ENCODE measurements around the gene ZFYVE19. TPM values are rescaled to one million over a fixed set of nuclear protein-coding genes. Genes with fewer than 3 reads are reported as not detected.

Gene ZFYVE19
- total RNA-seq, 1 experiment from 2014 or later = 19.2 TPM

GRCh38 chr15:40808861-40809450 is 2.1 kb downstream of the ZFYVE19 start:
- Mint-ChIP-seq H3K27ac (ENCODE audit: low read depth, unreplicated experiment) (no peak overlapping the region), H3K9me3 (ENCODE audit: unreplicated experiment) (no peaks in the 10 kb centered on the region), H3K36me3 (ENCODE audit: insufficient read depth, unreplicated experiment) (peaks cover 12% of the 10 kb centered on the region), H3K4me3 (ENCODE audit: unreplicated experiment) (peak overlapping the region; percentile 81), H3K27me3 (ENCODE audit: insufficient read depth, unreplicated experiment) (no peaks in the 10 kb centered on the region), H3K4me1 (ENCODE audit: insufficient read depth, unreplicated experiment) (peaks cover 12% of the 10 kb centered on the region)
- intact Hi-C loops (cut with micrococcal nuclease) = no loop called here
- CTCF ChIA-PET = interaction anchor here (2.1 kb wide), 1 partner anchor 49 kb away, joined by 8 read pairs; no protein-coding TSS in a partner anchor
- BruUV-seq (replicated peaks) = no TSS peak
- no peak for DNase-seq (ENCODE audit: unreplicated experiment)
- POLR2A ChIA-PET = interaction anchor here (2.5 to 3.7 kb wide), 3 partner anchors 26 to 86 kb away, joined by 11 to 47 read pairs (median 17); partner anchors contain the start of genes SPINT1 and VPS18
- TF ChIP-seq, protein P1, sequence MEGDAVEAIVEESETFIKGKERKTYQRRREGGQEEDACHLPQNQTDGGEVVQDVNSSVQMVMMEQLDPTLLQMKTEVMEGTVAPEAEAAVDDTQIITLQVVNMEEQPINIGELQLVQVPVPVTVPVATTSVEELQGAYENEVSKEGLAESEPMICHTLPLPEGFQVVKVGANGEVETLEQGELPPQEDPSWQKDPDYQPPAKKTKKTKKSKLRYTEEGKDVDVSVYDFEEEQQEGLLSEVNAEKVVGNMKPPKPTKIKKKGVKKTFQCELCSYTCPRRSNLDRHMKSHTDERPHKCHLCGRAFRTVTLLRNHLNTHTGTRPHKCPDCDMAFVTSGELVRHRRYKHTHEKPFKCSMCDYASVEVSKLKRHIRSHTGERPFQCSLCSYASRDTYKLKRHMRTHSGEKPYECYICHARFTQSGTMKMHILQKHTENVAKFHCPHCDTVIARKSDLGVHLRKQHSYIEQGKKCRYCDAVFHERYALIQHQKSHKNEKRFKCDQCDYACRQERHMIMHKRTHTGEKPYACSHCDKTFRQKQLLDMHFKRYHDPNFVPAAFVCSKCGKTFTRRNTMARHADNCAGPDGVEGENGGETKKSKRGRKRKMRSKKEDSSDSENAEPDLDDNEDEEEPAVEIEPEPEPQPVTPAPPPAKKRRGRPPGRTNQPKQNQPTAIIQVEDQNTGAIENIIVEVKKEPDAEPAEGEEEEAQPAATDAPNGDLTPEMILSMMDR (IDR thresholded peaks at IDR 0.05; ENCODE audit: unreplicated experiment) = no peak

DNA sequence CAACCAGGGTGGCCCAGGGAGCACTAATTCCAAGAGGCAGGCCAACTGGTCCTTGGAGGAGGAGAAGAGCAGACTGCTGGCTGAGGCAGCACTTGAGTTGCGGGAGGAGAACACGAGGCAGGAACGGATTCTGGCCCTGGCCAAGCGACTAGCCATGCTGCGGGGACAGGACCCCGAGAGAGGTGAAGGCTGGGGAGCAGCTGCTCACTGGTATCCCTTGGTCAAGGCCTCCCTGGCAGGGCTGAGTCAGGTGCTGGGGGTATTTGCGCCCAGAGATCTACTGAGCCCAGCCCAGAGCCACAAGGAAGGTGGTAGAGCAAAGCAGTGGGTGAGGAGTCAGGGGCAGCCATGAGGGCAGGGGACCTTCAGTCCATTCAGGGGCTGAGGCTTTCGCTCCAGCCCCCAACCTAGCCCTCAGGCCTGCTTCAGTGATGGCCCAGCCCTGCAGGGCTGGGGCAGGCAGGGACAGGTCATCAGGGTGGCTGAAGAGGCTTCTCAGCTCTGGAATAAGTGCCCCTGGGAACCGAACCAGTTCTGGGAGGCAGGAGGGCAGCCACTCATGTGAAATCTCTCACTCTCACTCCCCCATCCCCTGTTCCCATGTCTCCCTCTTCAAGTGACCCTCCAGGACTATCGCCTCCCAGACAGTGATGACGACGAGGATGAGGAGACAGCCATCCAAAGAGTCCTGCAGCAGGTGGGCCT is 6.0 kb downstream of the ZFYVE19 start:
- CTCF ChIA-PET = interaction anchor here (0.6 kb wide), 2 partner anchors 25 to 378 kb away, joined by 3 read pairs; no protein-coding TSS in a partner anchor
- no peak for DNase-seq (ENCODE audit: unreplicated experiment)
- intact Hi-C loops (cut with micrococcal nuclease) = no loop called here
- Mint-ChIP-seq H3K27ac (ENCODE audit: low read depth, unreplicated experiment) (no peak overlapping the region), H3K4me3 (ENCODE audit: unreplicated experiment) (no peak overlapping the region), H3K4me1 (ENCODE audit: insufficient read depth, unreplicated experiment) (peaks cover 12% of the 10 kb centered on the region), H3K27me3 (ENCODE audit: insufficient read depth, unreplicated experiment) (no peaks in the 10 kb centered on the region), H3K9me3 (ENCODE audit: unreplicated experiment) (no peaks in the 10 kb centered on the region), H3K36me3 (ENCODE audit: insufficient read depth, unreplicated experiment) (peaks cover 17% of the 10 kb centered on the region)
- BruUV-seq (replicated peaks) = no TSS peak
- POLR2A ChIA-PET = interaction anchor here (0.6 kb wide), 1 partner anchor 47 kb away, joined by 4 read pairs; no protein-coding TSS in a partner anchor
- TF ChIP-seq, protein P1 (IDR thresholded peaks at IDR 0.05; ENCODE audit: unreplicated experiment) = no peak

DNA sequence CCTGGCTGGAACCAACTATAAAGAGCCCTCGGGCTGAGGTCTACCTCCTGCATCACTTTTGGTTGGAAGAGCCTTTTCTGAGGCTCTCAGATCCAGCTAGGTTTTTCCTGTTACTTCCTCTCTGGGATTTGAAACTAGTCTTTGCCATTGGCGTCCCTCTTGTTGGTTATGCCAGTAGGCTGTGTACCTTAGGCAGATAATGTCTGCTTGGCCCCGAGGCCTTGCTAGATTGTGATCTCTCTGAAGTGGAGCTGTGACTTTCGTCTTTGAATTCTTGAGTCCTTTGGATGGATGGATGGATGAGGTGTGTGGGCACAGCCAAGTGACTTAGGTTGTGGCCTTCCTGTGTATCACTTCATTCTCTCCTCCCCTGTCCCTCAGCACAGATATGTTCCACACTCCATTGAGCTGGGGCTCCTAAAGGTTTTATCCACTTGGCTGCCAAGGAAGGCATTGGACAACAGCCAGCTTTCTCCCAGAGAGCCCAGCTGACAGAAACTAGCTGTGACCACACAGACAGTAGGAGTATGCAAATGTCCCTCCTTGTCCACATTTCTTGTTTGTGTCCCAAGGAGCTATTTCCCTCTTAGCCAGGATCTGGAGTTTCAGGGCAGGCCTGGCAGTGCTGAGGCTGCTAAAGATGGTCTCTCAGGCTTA is 8.3 kb downstream of the ZFYVE19 start:
- Mint-ChIP-seq H3K36me3 (ENCODE audit: insufficient read depth, unreplicated experiment) (peaks cover 12% of the 10 kb centered on the region), H3K27ac (ENCODE audit: low read depth, unreplicated experiment) (no peak overlapping the region), H3K4me1 (ENCODE audit: insufficient read depth, unreplicated experiment) (peaks cover 6% of the 10 kb centered on the region), H3K4me3 (ENCODE audit: unreplicated experiment) (no peak overlapping the region), H3K9me3 (ENCODE audit: unreplicated experiment) (no peaks in the 10 kb centered on the region), H3K27me3 (ENCODE audit: insufficient read depth, unreplicated experiment) (no peaks in the 10 kb centered on the region)
- TF ChIP-seq, protein P1 (IDR thresholded peaks at IDR 0.05; ENCODE audit: unreplicated experiment) = no peak
- intact Hi-C loops (cut with micrococcal nuclease) = no loop called here
- DNase-seq (ENCODE audit: unreplicated experiment) = peak; percentile 53
- CTCF ChIA-PET = no interaction called here
- POLR2A ChIA-PET = interaction anchor here (0.7 to 1.1 kb wide), 2 partner anchors 29 to 43 kb away, joined by 3 to 5 read pairs; partner anchors contain the start of gene SPINT1
- BruUV-seq (replicated peaks) = no TSS peak

- no peaks in the 10 kb centered on the region for H3K9me3 Mint-ChIP-seq (ENCODE audit: unreplicated experiment)
Measured at GRCh38 chr15:40819048-40819447, 12.2 kb downstream of the ZFYVE19 start.

More at GRCh38 chr15:40819048-40819447, 12.2 kb downstream of the ZFYVE19 start:
- no TSS peak for BruUV-seq (replicated peaks)
- Mint-ChIP-seq H3K4me1 (ENCODE audit: insufficient read depth, unreplicated experiment) (peaks cover 8% of the 10 kb centered on the region), H3K4me3 (ENCODE audit: unreplicated experiment) (no peak overlapping the region), H3K27me3 (ENCODE audit: insufficient read depth, unreplicated experiment) (no peaks in the 10 kb centered on the region), H3K27ac (ENCODE audit: low read depth, unreplicated experiment) (no peak overlapping the region), H3K36me3 (ENCODE audit: insufficient read depth, unreplicated experiment) (peaks cover 6% of the 10 kb centered on the region)
- intact Hi-C loops (cut with micrococcal nuclease) = no loop called here
- no peak for DNase-seq (ENCODE audit: unreplicated experiment)
- ChIA-PET POLR2A (interaction anchor here (0.8 to 1.8 kb wide), 3 partner anchors 9 to 38 kb away, joined by 3 to 6 read pairs (median 3); partner anchors contain the start of genes PPP1R14D and SPINT1), CTCF (interaction anchor here (1.1 kb wide), 1 partner anchor 37 kb away, joined by 4 read pairs; no protein-coding TSS in a partner anchor)
- TF ChIP-seq, protein P1 (IDR thresholded peaks at IDR 0.05; ENCODE audit: unreplicated experiment) = no peak
